ENCODE results near the gene RAB40C.
A peak's percentile ranks its signal among the peaks of the same experiment; 100 is the strongest.

RAB40C gene

GRCh38 chr16:565419-566330, 24.2 kb upstream of the RAB40C start:
- TF ChIP-seq ZC3H10 (CRISPR knock-in tag; IDR thresholded peaks at IDR 0.05) (no peak), PATZ1 (CRISPR knock-in tag; IDR thresholded peaks at IDR 0.05; ENCODE audit: borderline replicate concordance) (0 out of 2 replicates have a peak, but pooled peaks have one; percentile 21), TCF4 (CRISPR knock-in tag; IDR thresholded peaks at IDR 0.05; ENCODE audit: borderline replicate concordance) (0 out of 2 replicates have a peak, but pooled peaks have one; percentile 15)
- ATAC-seq: peak; percentile 50

GRCh38 chr16:566475-567372, 23.1 kb upstream of the RAB40C start, which contains the start of gene NHLRC4:
Gene NHLRC4 (plus strand): TSS chr16:567005. CDS start chr16:568048, 1,043 bp downstream.
- ATAC-seq: peak; percentile 61

More at GRCh38 chr16:566475-567372, 23.1 kb upstream of the RAB40C start, which contains the start of gene NHLRC4:
- no peak for TF ChIP-seq ISL1 (CRISPR knock-in tag; IDR thresholded peaks at IDR 0.05)
- no peak for TF ChIP-seq ARNTL (CRISPR knock-in tag; IDR thresholded peaks at IDR 0.05; ENCODE audit: borderline replicate concordance, low read depth)
- TF ChIP-seq POU6F1 (CRISPR knock-in tag; IDR thresholded peaks at IDR 0.05; ENCODE audit: borderline replicate concordance, low read depth): no peak
- no peak for TF ChIP-seq ZNF70 (CRISPR knock-in tag; IDR thresholded peaks at IDR 0.05)
- TF ChIP-seq PATZ1 (CRISPR knock-in tag; IDR thresholded peaks at IDR 0.05; ENCODE audit: borderline replicate concordance): no peak
- no peak for TF ChIP-seq ZNF565 (CRISPR knock-in tag; conservative IDR thresholded peaks at IDR 0.05; ENCODE audit: low read depth)
- TF ChIP-seq ZC3H10 (CRISPR knock-in tag; IDR thresholded peaks at IDR 0.05): no peak
- TF ChIP-seq SNAI2 (CRISPR knock-in tag; IDR thresholded peaks at IDR 0.05): no peak
- no peak for TF ChIP-seq ZFP3 (CRISPR knock-in tag; IDR thresholded peaks at IDR 0.05)
- no peak for TF ChIP-seq ZNF8 (CRISPR knock-in tag; IDR thresholded peaks at IDR 0.05)
- TF ChIP-seq GLIS3 (CRISPR knock-in tag; IDR thresholded peaks at IDR 0.05): no peak
- TF ChIP-seq ESRRG (CRISPR knock-in tag; IDR thresholded peaks at IDR 0.05): no peak
- no peak for TF ChIP-seq BACH2 (CRISPR knock-in tag; IDR thresholded peaks at IDR 0.05; ENCODE audit: borderline replicate concordance)
- no peak for TF ChIP-seq RARB (CRISPR knock-in tag; IDR thresholded peaks at IDR 0.05)
- TF ChIP-seq PPARA (CRISPR knock-in tag; IDR thresholded peaks at IDR 0.05; ENCODE audit: borderline replicate concordance): no peak
- no peak for TF ChIP-seq CREB5 (CRISPR knock-in tag; IDR thresholded peaks at IDR 0.05; ENCODE audit: low read depth)
- TF ChIP-seq TSHZ2 (CRISPR knock-in tag; IDR thresholded peaks at IDR 0.05): no peak
- TF ChIP-seq CSDC2 (CRISPR knock-in tag; IDR thresholded peaks at IDR 0.05): no peak
